HG03460 (cell line): ENCODE measurements around the gene B4GALT2.

Source experiments
- ATAC-seq: cut with Tn5 transposase; IDR thresholded peaks from one replicate; pipeline ENCODE4 v1.9.1; 2021; ENCODE audit not compliant: unreplicated experiment

Gene B4GALT2, protein sequence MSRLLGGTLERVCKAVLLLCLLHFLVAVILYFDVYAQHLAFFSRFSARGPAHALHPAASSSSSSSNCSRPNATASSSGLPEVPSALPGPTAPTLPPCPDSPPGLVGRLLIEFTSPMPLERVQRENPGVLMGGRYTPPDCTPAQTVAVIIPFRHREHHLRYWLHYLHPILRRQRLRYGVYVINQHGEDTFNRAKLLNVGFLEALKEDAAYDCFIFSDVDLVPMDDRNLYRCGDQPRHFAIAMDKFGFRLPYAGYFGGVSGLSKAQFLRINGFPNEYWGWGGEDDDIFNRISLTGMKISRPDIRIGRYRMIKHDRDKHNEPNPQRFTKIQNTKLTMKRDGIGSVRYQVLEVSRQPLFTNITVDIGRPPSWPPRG

DNA sequence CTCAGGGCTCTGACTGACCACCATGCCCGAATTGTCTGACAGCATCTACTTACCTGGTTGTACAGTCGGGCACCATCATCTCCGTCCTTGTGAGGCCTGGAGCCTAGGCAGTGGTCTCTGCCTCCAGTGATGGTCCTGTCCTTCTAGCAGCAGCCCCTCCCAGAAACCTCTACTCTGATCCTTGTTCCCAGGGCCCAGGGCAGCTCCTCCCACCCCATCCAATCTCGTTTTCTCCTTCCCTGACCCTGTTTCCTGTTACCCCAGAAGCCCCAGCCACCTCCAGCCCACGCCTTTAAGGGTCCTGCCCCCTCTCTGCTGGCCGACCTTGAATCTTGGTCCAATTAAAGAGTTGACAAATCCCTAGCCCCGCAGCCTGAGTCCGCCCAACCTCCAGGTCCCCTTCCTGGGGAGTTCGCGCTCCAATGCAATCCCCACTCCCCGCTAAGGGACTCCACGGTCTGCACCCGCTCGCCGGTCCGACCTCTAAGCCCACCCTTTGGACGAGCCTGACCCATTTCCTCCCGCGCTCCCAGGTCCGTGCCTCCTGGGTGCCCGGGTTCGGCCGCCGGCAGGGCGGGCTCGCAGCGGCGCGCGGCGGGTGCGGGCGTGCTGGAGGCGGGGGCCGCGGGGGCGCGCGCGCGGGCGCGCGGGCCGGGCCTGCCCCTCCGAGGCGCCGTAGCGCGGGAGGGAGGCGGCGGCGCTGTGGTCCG lies at the start of gene B4GALT2:
Gene B4GALT2 (plus strand): TSS at position 660 of the 710 bp plus-strand sequence. CDS start 1,951 bp downstream, outside the sequence.
- ATAC-seq: no peak

DNA sequence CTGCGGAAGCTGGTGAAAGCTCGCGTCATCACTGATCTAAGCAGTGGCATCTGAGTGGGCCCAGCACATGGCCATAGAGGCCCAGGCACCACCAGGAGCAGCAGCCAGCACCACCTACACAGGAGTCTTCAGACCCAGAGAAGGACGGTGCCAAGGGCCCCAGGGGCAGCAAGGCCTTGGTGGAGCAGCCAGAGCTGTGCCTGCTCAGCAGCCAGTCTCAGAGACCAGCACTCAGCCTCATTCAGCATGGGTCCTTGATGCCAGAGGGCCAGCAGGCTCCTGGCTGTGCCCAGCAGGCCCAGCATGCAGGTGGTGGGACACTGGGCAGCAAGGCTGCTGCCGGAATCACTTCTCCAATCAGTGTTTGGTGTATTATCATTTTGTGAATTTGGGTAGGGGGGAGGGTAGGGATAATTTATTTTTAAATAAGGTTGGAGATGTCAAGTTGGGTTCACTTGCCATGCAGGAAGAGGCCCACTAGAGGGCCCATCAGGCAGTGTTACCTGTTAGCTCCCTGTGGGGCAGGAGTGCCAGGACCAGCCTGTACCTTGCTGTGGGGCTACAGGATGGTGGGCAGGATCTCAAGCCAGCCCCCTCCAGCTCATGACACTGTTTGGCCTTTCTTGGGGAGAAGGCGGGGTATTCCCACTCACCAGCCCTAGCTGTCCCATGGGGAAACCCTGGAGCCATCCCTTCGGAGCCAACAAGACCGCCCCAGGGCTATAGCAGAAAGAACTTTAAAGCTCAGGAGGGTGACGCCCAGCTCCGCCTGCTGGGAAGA lies 48.7 kb upstream of the B4GALT2 start:
- no peak for ATAC-seq

DNA sequence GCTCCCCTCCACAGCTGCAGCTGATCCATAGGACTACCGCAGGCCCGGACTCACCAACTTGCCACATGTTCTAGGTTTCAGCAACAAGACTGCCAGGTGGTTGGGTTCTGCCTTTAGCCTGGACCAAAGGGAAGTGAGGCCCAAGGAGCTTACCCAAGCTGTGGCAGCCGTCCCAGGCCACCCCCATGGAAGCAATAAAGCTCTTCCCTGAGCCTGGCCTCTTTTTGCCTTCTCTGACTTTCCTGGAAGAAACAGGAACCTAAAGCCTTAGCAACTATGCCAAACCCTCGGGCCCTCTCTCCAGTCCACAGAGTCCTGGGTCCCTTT lies 48.1 kb upstream of the B4GALT2 start:
- no peak for ATAC-seq

DNA sequence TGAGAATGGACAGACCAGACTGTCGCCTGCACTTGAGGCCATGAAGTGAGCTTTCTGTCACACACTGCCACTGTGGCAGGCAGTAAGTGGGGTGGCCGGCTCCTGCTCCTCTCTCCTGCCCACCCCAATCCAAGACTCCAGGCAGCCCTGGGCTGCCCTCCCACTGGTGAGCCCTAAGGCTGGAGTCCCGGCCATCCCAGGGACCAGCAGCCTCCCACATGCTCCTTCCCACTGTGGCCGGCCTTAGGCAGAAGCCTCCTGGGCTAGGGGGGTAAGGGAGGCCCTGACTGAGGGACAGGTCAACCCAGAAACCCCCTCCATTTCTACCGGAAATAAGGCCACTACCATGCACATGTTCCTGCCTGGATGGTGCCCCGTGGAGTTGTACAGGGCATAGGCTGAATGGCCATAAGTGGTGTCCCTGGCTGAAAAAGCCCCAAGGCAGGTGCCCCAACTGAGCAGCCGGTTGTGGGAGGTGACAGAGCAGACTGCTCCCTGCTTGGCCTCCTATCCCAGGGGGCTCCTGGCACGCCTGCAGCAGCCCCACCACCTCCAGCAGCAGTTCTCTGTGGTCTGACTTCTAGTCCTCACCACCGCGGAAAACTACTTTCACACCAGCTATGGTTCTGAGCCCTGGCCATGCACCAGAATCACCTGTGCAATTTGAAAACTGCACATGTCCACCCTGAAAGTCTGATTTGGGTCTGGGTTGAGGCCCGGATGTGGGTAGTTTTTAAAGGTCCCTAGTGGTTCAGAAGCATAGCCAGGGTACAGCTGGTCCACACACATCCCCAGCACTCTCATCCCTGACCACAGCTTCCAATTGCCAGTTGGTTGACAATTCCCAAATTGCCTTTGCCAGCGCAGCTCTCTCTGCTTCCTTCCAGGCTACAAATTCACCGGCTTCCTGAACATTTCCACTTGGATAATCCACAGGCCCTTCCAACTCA lies 47.0 kb upstream of the B4GALT2 start:
- ATAC-seq: no peak

DNA sequence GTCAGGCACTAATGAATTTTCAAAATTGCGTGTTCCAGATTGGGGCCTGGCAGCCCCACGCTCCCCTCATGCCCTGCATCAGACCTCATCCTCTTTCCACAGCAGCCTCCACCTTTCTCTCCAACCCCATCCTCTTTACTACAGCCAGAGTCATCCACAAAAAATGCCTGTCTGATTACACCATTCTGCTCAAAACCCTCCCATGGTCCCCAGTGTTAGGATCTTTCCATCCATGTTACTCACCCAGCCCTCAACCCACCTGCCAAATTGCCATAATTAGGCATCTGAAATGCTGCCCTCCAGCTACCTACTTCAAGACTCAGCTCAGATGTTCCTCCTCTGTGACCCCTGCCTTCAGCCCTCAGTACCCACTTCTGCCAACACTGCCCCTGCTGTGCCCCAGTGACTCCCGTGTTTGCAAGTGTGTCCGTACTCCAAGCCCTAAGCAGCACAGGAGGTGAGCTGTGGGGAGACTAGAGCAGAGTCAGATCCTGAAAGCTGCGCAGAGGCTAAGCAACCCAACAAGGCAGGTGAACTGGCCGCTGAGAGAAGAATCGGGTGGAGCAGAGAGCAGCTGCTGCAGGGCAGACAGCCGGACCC lies 46.1 kb upstream of the B4GALT2 start:
- ATAC-seq: no peak

DNA sequence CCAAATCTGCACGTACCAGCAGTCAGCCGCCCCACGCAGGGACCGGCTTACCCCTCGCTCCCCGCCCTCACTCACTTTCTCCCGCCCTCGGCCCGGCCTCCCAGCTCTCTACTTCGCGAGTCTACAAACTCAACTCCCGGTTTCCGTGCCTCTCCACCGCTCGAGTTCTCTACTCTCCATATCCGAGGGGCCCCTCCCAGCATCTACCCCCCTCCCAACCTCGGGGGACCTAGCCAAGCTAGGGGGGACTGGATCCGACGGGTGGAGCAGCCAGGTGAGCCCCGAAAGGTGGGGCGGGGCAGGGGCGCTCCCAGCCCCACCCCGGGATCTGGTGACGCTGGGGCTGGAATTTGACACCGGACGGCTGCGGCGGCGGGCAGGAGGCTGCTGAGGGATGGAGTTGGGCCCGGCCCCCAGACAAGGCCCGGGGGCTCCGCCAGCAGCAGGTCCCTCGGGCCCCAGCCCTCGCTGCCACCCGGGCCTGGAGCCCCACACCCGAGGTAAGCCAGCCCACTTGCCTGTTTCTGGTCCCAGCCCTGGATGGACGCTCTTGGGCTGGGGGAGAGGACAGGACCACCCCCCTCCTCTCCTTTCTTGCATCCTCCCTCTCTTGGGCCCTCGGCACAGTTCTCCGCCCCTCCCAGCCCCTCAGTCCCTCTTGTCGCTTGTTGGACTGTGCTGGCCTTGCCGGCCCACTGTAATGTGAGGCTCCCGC lies 45.5 kb upstream of the B4GALT2 start, which contains the start of gene ARTN:
Gene ARTN (plus strand): TSS at position 416 of the 715 bp plus-strand sequence. CDS start 1,856 bp downstream, outside the sequence.
- no peak for ATAC-seq

DNA sequence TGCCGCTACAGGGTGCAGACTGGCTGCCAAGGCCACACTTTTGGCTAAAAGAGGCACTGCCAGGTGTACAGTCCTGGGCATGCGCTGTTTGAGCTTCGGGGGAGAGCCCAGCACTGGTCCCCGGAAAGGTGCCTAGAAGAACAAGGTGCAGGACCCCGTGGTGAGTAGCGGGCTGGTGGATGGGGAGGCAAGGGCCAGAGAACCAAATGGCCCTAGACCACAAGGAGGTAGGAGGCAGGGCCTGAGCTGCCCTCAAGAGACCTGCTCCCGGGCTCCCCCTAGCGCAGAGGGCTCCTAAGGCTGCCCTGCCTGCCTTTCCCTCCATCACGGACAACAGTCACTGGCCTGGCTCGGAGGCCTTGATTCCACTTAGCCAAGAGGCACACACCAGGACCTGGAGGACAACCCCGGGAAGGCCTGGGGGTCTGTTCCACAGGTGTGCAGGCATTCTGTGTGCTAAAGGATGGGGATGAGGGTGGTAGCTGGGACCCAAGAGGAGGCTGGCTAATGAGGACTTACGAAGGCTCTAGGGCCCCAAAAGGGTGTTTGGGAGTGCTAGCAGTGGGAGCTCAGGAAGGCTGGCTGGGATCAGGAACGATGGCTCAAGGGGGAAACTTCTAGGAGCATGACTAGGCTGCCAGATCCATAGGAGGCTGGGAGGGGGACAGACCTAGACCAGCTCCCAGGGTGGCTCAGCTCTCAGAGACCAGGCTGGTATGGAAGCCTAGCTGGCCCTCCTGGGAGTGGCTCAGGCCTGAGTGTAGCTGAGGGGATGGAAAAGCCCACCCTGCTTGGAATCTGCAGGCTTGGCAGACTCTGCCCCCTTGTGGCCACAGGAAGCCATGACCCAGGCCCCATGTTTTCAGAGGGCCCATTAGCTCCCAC lies 44.7 kb upstream of the B4GALT2 start:
- no peak for ATAC-seq

DNA sequence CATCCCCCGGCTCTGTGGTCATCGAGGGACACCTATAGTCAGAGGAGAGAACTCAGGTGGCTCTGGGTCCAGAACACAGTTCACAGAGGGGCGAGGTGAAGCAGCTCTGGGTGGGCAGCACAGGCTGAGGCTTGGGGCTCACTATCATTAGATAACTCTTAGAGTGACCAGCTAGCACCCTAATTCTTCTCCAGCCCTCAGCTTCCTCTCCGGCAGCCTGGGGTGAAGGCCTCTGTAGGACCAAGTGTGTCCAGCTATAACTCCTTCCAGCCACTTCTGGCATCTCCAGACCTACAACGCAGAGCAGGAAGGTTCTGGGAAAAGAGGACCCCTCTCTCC lies 44.1 kb upstream of the B4GALT2 start:
- no peak for ATAC-seq

DNA sequence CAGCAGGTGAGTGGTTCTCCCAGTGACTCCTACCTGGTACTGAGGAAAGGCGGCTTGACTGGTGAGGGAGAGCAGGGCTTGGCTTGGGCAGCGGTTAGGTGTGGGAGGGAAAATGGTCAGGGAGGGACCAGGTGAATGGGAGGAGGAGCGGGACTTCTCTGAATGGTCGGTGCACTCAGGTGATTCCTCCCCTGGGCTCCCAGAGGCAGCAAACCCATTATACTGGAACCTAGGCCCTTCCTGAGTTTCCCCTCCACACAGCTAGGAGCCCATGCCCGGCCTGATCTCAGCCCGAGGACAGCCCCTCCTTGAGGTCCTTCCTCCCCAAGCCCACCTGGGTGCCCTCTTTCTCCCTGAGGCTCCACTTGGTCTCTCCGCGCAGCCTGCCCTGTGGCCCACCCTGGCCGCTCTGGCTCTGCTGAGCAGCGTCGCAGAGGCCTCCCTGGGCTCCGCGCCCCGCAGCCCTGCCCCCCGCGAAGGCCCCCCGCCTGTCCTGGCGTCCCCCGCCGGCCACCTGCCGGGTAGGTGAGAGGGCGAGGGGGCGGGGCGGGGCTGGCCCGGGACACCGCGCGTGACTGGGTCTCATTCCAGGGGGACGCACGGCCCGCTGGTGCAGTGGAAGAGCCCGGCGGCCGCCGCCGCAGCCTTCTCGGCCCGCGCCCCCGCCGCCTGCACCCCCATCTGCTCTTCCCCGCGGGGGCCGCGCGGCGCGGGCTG lies 43.1 kb upstream of the B4GALT2 start:
- ATAC-seq: no peak

DNA sequence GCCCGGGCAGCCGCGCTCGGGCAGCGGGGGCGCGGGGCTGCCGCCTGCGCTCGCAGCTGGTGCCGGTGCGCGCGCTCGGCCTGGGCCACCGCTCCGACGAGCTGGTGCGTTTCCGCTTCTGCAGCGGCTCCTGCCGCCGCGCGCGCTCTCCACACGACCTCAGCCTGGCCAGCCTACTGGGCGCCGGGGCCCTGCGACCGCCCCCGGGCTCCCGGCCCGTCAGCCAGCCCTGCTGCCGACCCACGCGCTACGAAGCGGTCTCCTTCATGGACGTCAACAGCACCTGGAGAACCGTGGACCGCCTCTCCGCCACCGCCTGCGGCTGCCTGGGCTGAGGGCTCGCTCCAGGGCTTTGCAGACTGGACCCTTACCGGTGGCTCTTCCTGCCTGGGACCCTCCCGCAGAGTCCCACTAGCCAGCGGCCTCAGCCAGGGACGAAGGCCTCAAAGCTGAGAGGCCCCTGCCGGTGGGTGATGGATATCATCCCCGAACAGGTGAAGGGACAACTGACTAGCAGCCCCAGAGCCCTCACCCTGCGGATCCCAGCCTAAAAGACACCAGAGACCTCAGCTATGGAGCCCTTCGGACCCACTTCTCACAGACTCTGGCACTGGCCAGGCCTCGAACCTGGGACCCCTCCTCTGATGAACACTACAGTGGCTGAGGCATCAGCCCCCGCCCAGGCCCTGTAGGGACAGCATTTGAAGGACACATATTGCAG lies 42.4 kb upstream of the B4GALT2 start:
- ATAC-seq: no peak

DNA sequence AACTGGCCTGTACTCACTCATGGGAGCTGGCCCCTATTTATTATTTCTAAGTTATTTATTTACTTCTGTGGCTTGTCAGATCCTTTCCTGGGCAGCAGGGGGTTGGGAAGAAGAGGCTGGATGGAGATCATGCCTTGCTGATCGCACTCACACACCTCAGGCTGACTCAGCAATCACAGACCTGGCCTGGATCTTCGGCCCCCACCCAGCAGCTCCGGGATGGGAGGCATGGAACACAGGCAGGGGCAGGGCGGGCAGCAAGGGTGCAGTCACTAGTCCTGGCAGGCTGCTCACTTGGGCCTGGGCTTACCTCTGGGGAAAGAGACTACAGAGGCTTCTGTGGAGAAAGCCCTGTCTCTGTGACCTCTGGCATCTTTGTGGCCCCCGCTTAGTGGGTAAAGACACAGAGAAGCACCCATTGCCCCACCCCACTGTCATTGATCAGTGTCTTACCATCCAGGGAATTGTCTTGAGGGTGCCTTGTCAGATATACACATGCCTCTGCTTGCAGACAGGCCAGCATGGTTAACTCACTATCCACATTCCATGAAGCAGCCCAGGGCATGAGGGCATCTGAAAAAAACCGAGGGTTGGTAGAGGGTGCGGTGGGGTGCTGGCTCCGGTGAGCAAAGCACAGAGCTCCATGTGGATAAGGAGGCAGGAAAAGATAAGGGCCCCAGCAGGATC lies 41.7 kb upstream of the B4GALT2 start:
- ATAC-seq: no peak

DNA sequence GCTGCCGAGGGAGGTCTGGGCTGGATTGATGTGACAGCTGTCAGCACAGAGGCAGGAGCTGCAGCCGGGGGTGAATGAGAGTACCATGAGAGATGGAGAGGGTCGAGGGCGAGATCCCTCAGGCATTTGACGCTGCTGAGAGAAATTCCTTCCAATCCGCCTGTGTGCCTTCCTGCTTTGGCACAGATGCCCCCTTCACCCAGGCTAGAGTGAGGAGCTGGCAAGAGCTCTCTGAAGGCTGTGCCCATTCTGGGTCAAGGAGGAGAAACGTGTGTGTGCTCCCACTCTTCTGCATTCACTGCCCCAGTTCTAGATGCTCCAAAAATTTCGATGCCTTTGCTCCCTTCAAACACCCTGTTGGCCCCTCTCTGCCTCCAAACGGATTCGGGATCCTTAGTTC lies 40.6 kb upstream of the B4GALT2 start:
- ATAC-seq: no peak

DNA sequence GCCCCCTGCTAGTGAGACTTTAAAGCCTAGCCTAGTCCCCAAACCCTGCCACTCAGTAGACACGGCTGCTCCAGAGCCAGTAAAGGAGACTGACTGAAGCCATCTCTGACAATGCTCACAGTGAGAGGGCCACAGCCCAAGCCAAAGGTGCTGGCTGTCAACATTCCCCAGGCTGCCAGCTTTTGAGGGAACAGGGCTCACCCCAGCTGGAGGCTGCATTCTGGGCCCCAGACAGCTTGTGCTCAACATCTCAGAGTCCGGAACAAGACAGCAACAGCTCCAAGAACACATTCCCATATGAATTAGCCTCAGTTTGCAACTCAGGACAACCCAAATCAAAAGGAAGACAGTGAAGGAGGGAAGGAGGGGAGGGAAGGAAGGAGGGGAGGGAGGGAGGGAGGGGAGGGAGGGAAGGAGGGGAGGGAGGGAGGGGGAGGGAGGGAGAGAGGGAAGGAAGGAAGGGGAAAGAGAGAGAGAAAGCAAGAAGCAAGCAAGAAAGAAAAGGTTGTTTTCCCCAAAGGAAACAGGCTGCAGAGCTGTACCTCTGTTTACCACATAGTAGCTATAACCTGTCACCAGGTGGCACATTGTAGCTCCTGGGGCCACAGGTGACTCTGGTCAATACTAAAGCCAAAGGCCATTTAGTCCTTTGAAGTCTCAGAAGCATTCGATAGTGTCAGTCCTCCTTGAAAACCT lies 40.0 kb upstream of the B4GALT2 start:
- ATAC-seq: no peak

DNA sequence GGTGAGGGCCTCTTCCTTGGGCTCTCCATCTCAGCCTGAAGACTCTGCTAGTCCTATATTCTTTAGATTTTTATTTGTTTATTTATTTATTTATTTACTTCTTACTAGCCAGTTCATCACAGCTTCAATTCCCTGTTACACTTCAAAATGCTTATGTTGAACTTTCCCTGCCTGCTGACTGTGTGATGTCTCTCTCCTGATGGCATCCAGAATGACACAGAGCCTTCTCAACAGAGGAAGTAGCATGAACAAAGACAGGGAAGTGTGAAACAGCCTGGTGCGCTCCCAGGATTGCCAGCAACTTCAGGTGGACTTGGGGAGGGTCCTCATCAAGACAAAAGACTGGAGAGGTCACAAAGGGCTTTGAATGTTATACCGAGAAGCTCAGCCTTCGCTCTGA lies 36.6 kb upstream of the B4GALT2 start:
- ATAC-seq: no peak

DNA sequence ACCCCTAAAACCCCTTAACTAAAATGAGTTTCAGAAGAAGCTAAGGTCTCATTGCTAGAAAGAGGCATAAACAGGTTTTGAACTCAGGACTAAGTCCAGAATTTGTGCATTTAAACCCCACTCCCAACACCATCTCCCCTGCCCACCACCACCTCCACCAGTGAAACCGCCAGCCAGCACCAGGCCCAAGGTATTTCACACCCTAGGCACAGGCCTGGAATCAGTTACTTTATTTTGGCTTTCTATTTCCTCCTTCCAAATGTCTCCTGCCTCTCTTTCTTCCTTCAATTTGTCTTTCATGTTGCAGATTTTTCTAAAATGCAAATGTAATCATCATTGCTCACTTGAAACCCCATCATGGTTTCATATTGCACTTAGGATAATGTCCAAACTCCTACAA lies 34.1 kb upstream of the B4GALT2 start:
- no peak for ATAC-seq

DNA sequence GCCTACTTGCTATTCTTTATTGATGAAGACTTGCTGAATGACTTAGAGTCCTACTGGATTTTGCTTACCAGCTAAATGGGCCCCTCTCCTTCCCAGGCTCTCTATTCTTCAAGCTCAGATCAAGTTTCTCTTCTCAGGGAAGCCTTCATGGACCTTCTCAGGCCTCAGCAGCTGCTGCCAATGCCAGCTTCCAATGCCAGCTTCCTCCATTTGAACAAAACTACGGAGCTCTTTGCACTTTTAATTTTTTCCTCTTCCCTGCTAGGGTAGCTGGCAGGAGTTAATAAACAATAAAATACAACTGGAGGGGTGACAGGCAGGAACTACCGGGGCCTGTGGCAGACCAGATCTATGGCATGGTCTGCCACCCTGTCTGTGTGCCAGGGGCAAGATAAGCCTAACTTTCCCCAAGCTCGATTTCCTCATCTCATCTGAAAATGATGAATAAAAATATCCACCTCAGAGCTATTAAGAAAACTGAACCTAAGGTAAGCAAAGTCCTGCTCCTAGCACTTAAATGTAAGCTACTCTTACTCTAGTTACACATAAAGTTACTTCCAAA lies 33.3 kb upstream of the B4GALT2 start:
- ATAC-seq: no peak
